Lower lobe of right lung (tissue), 2 donors: ENCODE data around the gene WDCP. TPM values are rescaled to one million over a fixed set of nuclear protein-coding genes. Genes with fewer than 3 reads are reported as not detected.
"Not testable (repeated sequence)": the region's sequence is repeated elsewhere in the genome, so short reads cannot be mapped to it uniquely, and the experiment has no call there.

Experiments used
- ATAC-seq, 2 donors: fragments of 200-7000 bp; cut with Tn5 transposase; one replicate each; pipeline ENCODE4 v1.9.1; 2020 to 2022; ENCODE audit warnings: mild to moderate bottlenecking in 2 of 2, moderate library complexity in 2 of 2
- DNase-seq: peaks from one replicate; pipeline ENCODE4 v3.0.0-alpha.2; 2020
- H3K27ac ChIP-seq: fragments of 200-600 bp; one replicate; pipeline ENCODE4 v1.8.0; 2022
- H3K27me3 ChIP-seq: fragments of 200-600 bp; one replicate; pipeline ENCODE4 v1.8.0; 2022; ENCODE audit warnings: low read depth
- H3K36me3 ChIP-seq: fragments of 200-600 bp; one replicate; pipeline ENCODE4 v1.8.0; 2022; ENCODE audit warnings: mild to moderate bottlenecking
- H3K4me1 ChIP-seq: fragments of 200-600 bp; one replicate; pipeline ENCODE4 v1.8.0; 2022
- H3K4me3 ChIP-seq: fragments of 200-600 bp; one replicate; pipeline ENCODE4 v1.8.0; 2022; ENCODE audit warnings: mild to moderate bottlenecking
- H3K9me3 ChIP-seq: fragments of 200-600 bp; one replicate; pipeline ENCODE4 v1.8.0; 2022
- CTCF ChIP-seq: fragments of 200-600 bp; IDR thresholded peaks from one replicate; pipeline ENCODE4 v1.8.0; 2022; ENCODE audit warnings: antibody characterized with exemption, mild to moderate bottlenecking
- intact Hi-C: fragments of 100-400 bp; cut with DNase I; formaldehyde crosslinking; loops from one replicate; pipeline ENCODE4 v1.11.0; 2022
- total RNA-seq: library from RNA; stranded (reverse); fragmentation: NEBNext Ultra II Directional; extraction: Animal tissue kit (Norgen Biotek cat#: 25700); gene quantifications from one replicate; pipeline ENCODE4 v1.2.1, GENCODE V29; 2021
- donor health status: DM: no; HTN: yes; CAD: no; lungs with severe emphysema.

WDCP gene
- total RNA-seq, 1 donor from 2014 or later: 10.5 TPM

DNA sequence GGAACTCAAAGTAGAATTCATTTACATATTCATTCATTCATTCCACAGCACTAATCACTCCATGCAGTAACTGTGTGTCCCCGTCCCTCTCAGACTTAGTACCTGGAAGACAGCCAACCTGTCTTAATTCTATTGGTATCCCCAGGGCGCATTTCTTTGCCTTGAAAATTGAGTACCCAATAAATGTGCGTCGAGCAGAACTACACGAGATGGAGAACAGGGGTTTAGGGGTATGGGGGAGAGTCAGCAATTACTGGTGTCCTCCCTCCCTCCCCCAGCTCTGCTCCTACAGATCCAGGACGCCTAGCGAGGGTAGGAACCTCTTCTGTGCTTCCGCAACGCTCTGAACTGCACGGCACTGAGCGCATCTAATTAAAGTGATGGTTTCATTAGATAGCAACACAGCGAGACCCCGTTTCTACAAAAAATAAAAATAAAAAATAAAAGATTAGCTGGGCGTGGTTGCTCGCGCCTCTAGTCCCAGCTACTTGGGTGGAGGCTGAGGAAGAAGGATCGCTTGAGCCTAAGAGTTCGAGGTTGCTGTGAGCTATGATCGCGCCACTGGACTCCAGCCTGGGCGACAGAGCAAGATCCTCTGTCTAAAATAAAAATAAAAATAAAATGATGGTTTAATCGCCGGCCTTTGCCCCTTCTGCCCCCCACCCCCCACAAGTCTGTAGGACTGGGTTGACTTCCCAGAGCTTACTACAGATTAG is 1.7 kb upstream of the WDCP start:
- Histone ChIP-seq H3K4me3 (peak overlapping the region; percentile 82), H3K27me3 (no peaks in the 10 kb centered on the region), H3K36me3 (no peaks in the 10 kb centered on the region), H3K9me3 (no peaks in the 10 kb centered on the region), H3K27ac (no peak overlapping the region), H3K4me1 (peaks cover 30% of the 10 kb centered on the region)
- DNase-seq (no peak), ATAC-seq (no peak)
- no peak for TF ChIP-seq CTCF
- intact Hi-C loops: no loop called here

GRCh38 chr2:24047703-24048033 is 477 bp upstream of the WDCP start:
- ATAC-seq: no peak
- Histone ChIP-seq H3K4me3 (peak overlapping the region; percentile 77), H3K27me3 (no peaks in the 10 kb centered on the region), H3K4me1 (peaks cover 30% of the 10 kb centered on the region), H3K36me3 (no peaks in the 10 kb centered on the region), H3K27ac (peak overlapping the region; percentile 39), H3K9me3 (no peaks in the 10 kb centered on the region)
- no peak for DNase-seq
- no peak for TF ChIP-seq CTCF
- intact Hi-C loops: no loop called here

GRCh38 chr2:24046599-24046929 is 627 bp downstream of the WDCP start:
- Histone ChIP-seq H3K36me3 (no peaks in the 10 kb centered on the region), H3K27ac (peak overlapping the region; percentile 56), H3K9me3 (no peaks in the 10 kb centered on the region), H3K4me1 (peaks cover 30% of the 10 kb centered on the region), H3K27me3 (no peaks in the 10 kb centered on the region), H3K4me3 (peak overlapping the region; percentile 77)
- intact Hi-C loops: no loop called here
- ATAC-seq: no peak
- no peak for DNase-seq
- TF ChIP-seq CTCF: no peak

DNA sequence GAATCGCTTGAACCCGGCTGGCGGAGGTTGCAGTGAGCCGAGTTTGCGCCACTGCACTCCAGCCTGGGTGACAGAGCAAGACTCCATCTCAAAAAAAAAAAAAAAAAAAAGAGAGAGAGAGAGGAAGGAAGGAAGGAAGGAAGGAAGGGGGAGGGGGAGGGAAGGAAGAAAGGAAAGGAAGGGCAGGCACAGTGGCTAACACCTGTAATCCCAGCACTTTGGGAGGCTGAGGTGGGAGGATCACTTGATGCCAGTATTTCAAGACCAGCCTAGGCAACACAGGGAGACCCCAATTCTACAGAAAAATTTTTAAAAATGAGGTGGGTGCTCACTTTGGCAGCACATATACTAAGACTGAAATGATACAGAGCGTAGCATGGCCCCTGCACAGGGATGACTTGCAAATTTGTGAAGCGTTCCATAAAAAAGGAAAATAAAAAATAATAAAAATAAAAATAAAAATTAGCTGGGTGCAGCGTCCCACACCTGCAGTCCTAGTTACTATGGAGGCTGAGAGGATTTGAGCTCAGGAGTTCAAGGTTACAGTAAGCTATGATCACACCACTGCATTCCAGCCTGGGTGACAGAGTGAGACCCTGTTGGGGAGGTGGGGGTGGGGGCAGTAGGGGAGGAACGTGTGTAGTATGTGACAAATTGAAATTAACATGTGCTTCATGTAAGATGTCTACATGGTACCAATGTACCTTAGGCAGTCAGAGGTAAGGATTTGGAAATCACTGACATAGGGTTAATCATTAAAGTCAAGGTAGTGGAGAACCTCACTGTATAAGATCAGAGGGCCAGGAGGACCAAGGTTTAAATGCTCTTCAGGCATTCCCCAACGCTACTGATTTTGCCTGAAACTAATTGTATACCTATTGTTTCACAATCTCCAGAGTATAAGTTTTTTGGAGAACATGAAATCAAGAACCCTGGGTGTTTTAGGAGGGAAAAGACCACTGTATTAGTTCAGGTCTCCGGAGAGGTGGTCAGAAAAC is 1.4 kb downstream of the WDCP start:
- peaks cover 30% of the 10 kb centered on the region for H3K4me1 ChIP-seq
- H3K27me3 ChIP-seq: no peaks in the 10 kb centered on the region
- no peaks in the 10 kb centered on the region for H3K36me3 ChIP-seq
- ATAC-seq (no peak), DNase-seq (no peak)
- H3K9me3 ChIP-seq: no peaks in the 10 kb centered on the region
- no peak overlapping the region for H3K27ac ChIP-seq
- intact Hi-C loops: no loop called here
- TF ChIP-seq CTCF: no peak
- H3K4me3 ChIP-seq: peak overlapping the region; percentile 77

DNA sequence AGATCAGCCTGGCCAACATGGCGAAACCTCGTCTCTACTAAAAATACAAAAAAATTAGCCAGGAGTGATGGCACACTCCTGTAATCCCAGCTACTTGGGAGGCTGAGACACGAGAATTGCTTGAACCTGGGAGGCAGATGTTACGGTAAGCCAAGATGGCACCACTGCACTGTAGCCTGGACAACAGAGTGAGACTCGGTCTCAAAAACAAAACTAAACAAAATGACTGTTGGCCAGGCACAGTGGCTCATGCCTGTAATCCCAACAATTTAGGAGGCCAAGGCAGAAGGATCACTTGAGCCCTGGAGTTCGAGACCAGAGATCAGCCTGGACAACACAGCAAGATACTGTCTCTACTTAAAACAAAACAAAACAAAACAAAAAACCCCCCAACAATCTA is 4.1 kb downstream of the WDCP start:
- DNase-seq, intact Hi-C loops, H3K4me3 ChIP-seq, H3K27ac ChIP-seq, H3K9me3 ChIP-seq, ATAC-seq, H3K27me3 ChIP-seq: not testable (repeated sequence)
- peaks cover 13% of the 10 kb centered on the region for H3K4me1 ChIP-seq
- H3K36me3 ChIP-seq: peaks cover 15% of the 10 kb centered on the region

DNA sequence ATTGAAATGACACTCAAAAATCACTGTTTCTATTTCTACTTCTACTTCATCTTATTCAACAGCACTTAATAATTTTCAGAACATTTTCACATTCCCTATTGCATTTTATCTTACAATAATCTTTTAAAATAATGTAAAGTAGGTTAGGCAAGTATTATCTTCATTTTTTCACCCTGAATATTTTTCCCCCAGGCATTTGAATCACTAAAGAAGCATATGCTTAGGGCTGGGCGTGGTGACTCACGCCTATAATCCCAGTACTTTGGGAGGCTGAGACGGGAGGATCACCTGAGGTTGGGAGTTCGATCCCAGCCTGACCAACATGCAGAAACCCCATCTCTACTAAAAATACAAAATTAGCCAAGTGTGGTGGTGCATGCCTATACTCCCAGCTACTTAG is 6.7 kb downstream of the WDCP start:
- ATAC-seq (no peak), DNase-seq (no peak)
- Histone ChIP-seq H3K4me1 (no peaks in the 10 kb centered on the region), H3K4me3 (no peak overlapping the region), H3K27me3 (no peaks in the 10 kb centered on the region), H3K36me3 (peaks cover 33% of the 10 kb centered on the region), H3K27ac (no peak overlapping the region), H3K9me3 (no peaks in the 10 kb centered on the region)
- intact Hi-C loops: no loop called here
- TF ChIP-seq CTCF: no peak
